SK-N-MC (cell line): ENCODE results near the gene PRG3.

ENCODE experiments used
- EZH2 ChIP-seq: fragments of 200-600 bp; sonication (generic); IDR thresholded peaks from one replicate; pipeline ENCODE4 v1.6.1; 2017; ENCODE audit warnings: antibody characterized with exemption
- POLR2AphosphoS5 ChIP-seq: IDR thresholded peaks from 2 replicates; pipeline ENCODE4 v1.6.1; 2012; ENCODE audit warnings: mild to moderate bottlenecking, low read depth, low read length, borderline replicate concordance

DNA sequence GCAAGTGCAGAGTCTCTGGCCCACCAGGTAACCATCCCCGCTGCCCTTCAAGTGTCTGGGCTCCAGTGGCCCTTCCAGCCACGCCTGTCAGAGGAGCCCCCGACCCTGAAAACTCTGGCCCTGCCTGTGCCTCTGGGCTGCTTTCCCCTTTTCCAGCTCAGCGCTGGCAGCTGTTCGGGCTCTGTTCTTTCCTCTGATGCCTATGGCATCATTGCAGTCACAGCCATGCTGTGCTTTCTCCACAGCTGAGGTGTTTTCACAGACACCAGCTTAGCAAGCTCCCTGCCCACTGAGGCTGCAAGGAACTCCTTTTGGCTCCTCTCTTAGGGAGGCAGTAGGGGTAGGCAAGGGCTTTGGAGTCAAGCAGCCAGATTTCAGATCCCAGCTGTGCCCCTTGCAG is 21.6 kb downstream of the PRG3 start:
- no peak for TF ChIP-seq POLR2AphosphoS5
- no peak for TF ChIP-seq EZH2
